ENCODE measurements around the gene ENO1.
"Not testable (repeated sequence)": the region's sequence is repeated elsewhere in the genome, so short reads cannot be mapped to it uniquely, and the experiment has no call there.

The ENO1 gene

GRCh38 chr1:8841395-8841794, 37.1 kb downstream of the ENO1 start:
- CTCF ChIA-PET, result no interaction called here
- TF ChIP-seq ELF4 (IDR thresholded peaks at IDR 0.05) (no peak), SP1 (IDR thresholded peaks at IDR 0.05) (no peak), BHLHE40 (IDR thresholded peaks at IDR 0.05; ENCODE audit: borderline replicate concordance) (no peak), ZNF384 (IDR thresholded peaks at IDR 0.05) (no peak), FOXM1 (IDR thresholded peaks at IDR 0.05; ENCODE audit: borderline replicate concordance) (no peak), L3MBTL2 (conservative IDR thresholded peaks at IDR 0.05) (no peak), ARNT (IDR thresholded peaks at IDR 0.05) (no peak), HDGF (IDR thresholded peaks at IDR 0.05; ENCODE audit: borderline replicate concordance) (no peak), CTBP1 (IDR thresholded peaks at IDR 0.05; ENCODE audit: borderline replicate concordance) (no peak), NFRKB (IDR thresholded peaks at IDR 0.05) (no peak), FOXK2 (IDR thresholded peaks at IDR 0.05) (no peak), SUZ12 (IDR thresholded peaks at IDR 0.05) (no peak), PKNOX1 (IDR thresholded peaks at IDR 0.05) (no peak), LEF1 (IDR thresholded peaks at IDR 0.05; ENCODE audit: borderline replicate concordance) (no peak), FOXA1 (IDR thresholded peaks at IDR 0.05) (no peak), TARDBP (IDR thresholded peaks at IDR 0.05) (no peak)
- POLR2A ChIA-PET, result no interaction called here
- DNase-seq (ENCODE audit: extremely low spot score), result no peak

- CTCF ChIA-PET, result interaction anchor here (0.9 to 2.3 kb wide), 3 partner anchors 9 to 20 kb away, joined by 3 to 19 read pairs (median 3); no protein-coding TSS in a partner anchor
- TF ChIP-seq SUZ12 (IDR thresholded peaks at IDR 0.05) (no peak), FOXA1 (IDR thresholded peaks at IDR 0.05) (no peak), FOXM1 (IDR thresholded peaks at IDR 0.05; ENCODE audit: borderline replicate concordance) (no peak), NFRKB (IDR thresholded peaks at IDR 0.05) (no peak), TARDBP (IDR thresholded peaks at IDR 0.05) (no peak), L3MBTL2 (conservative IDR thresholded peaks at IDR 0.05) (no peak), ZNF384 (IDR thresholded peaks at IDR 0.05) (no peak), HDGF (IDR thresholded peaks at IDR 0.05; ENCODE audit: borderline replicate concordance) (no peak), ELF4 (IDR thresholded peaks at IDR 0.05) (no peak), CTBP1 (IDR thresholded peaks at IDR 0.05; ENCODE audit: borderline replicate concordance) (no peak), ARNT (IDR thresholded peaks at IDR 0.05) (no peak), SP1 (IDR thresholded peaks at IDR 0.05) (no peak), BHLHE40 (IDR thresholded peaks at IDR 0.05; ENCODE audit: borderline replicate concordance) (no peak), LEF1 (IDR thresholded peaks at IDR 0.05; ENCODE audit: borderline replicate concordance) (no peak), FOXK2 (IDR thresholded peaks at IDR 0.05) (no peak)
- no peak for DNase-seq (ENCODE audit: extremely low spot score)
- POLR2A ChIA-PET, result interaction anchor here (0.6 to 0.9 kb wide), 2 partner anchors 22 to 142 kb away, joined by 3 read pairs; partner anchors contain the start of gene RERE
Measured at GRCh38 chr1:8839990-8840389, 38.5 kb downstream of the ENO1 start.

GRCh38 chr1:8835941-8836643, 42.4 kb downstream of the ENO1 start:
- DNase-seq (ENCODE audit: extremely low spot score), result no peak
- ChIA-PET CTCF (interaction anchor here (0.9 to 2.1 kb wide), 4 partner anchors 10 to 24 kb away, joined by 3 to 12 read pairs (median 5); no protein-coding TSS in a partner anchor), POLR2A (interaction anchor here (1.3 kb wide), 1 partner anchor 18 kb away, joined by 5 read pairs; the partner anchor contains the start of gene RERE)
- TF ChIP-seq TARDBP (IDR thresholded peaks at IDR 0.05), result no peak
- TF ChIP-seq CTBP1 (IDR thresholded peaks at IDR 0.05; ENCODE audit: borderline replicate concordance), result no peak
- TF ChIP-seq ZNF384 (IDR thresholded peaks at IDR 0.05), result no peak
- TF ChIP-seq L3MBTL2 (conservative IDR thresholded peaks at IDR 0.05), result no peak

GRCh38 chr1:8831340-8831739, 47.1 kb downstream of the ENO1 start:
- TF ChIP-seq BHLHE40 (IDR thresholded peaks at IDR 0.05; ENCODE audit: borderline replicate concordance), result no peak
- no peak for TF ChIP-seq NFRKB (IDR thresholded peaks at IDR 0.05)
- TF ChIP-seq CTBP1 (IDR thresholded peaks at IDR 0.05; ENCODE audit: borderline replicate concordance), result no peak
- TF ChIP-seq L3MBTL2 (conservative IDR thresholded peaks at IDR 0.05), result no peak
- TF ChIP-seq PKNOX1 (IDR thresholded peaks at IDR 0.05), result no peak
- no peak for TF ChIP-seq FOXM1 (IDR thresholded peaks at IDR 0.05; ENCODE audit: borderline replicate concordance)
- no peak for TF ChIP-seq LEF1 (IDR thresholded peaks at IDR 0.05; ENCODE audit: borderline replicate concordance)
- no peak for TF ChIP-seq FOXA1 (IDR thresholded peaks at IDR 0.05)
- TF ChIP-seq FOXK2 (IDR thresholded peaks at IDR 0.05), result no peak
- no peak for TF ChIP-seq SUZ12 (IDR thresholded peaks at IDR 0.05)
- no peak for TF ChIP-seq ELF4 (IDR thresholded peaks at IDR 0.05)
- POLR2A ChIA-PET, result interaction anchor here (1.4 kb wide), 1 partner anchor 8 kb away, joined by 3 read pairs; no protein-coding TSS in a partner anchor
- CTCF ChIA-PET, result interaction anchor here (0.7 to 1.6 kb wide), 2 partner anchors 19 to 361 kb away, joined by 4 read pairs; no protein-coding TSS in a partner anchor
- no peak for DNase-seq (ENCODE audit: extremely low spot score)

- POLR2A ChIA-PET; DNase-seq (ENCODE audit: extremely low spot score): not testable (repeated sequence)
- CTCF ChIA-PET, result interaction anchor here (0.7 to 1.6 kb wide), 4 partner anchors 18 to 362 kb away, joined by 3 to 4 read pairs (median 4); no protein-coding TSS in a partner anchor
Measured at GRCh38 chr1:8830732-8831131, 47.8 kb downstream of the ENO1 start.

GRCh38 chr1:8825985-8826481, 52.5 kb downstream of the ENO1 start:
- no peak for DNase-seq (ENCODE audit: extremely low spot score)
- TF ChIP-seq ELF4 (IDR thresholded peaks at IDR 0.05), result no peak
- TF ChIP-seq ZNF384 (IDR thresholded peaks at IDR 0.05), result no peak
- no peak for TF ChIP-seq HDGF (IDR thresholded peaks at IDR 0.05; ENCODE audit: borderline replicate concordance)
- TF ChIP-seq PKNOX1 (IDR thresholded peaks at IDR 0.05), result no peak
- TF ChIP-seq ARNT (IDR thresholded peaks at IDR 0.05), result no peak
- TF ChIP-seq LEF1 (IDR thresholded peaks at IDR 0.05; ENCODE audit: borderline replicate concordance), result no peak
- no peak for TF ChIP-seq FOXM1 (IDR thresholded peaks at IDR 0.05; ENCODE audit: borderline replicate concordance)
- TF ChIP-seq SUZ12 (IDR thresholded peaks at IDR 0.05), result no peak
- TF ChIP-seq FOXA1 (IDR thresholded peaks at IDR 0.05), result no peak
- no peak for TF ChIP-seq L3MBTL2 (conservative IDR thresholded peaks at IDR 0.05)
- TF ChIP-seq BHLHE40 (IDR thresholded peaks at IDR 0.05; ENCODE audit: borderline replicate concordance), result no peak
- TF ChIP-seq CTBP1 (IDR thresholded peaks at IDR 0.05; ENCODE audit: borderline replicate concordance), result no peak
- no peak for TF ChIP-seq SP1 (IDR thresholded peaks at IDR 0.05)
- POLR2A ChIA-PET, result interaction anchor here (0.6 kb wide), 1 partner anchor 9 kb away, joined by 3 read pairs; the partner anchor contains the start of gene RERE
- CTCF ChIA-PET, result interaction anchor here (0.7 to 1.1 kb wide), 2 partner anchors 22 to 23 kb away, joined by 3 read pairs; no protein-coding TSS in a partner anchor

All from HEK293T (cell line).